K562 (cell line): ENCODE data around the gene RNF207. TPM values are rescaled to one million over a fixed set of nuclear protein-coding genes. Genes with fewer than 3 reads are reported as not detected.

ENCODE experiments used
- DDX20 ChIP-seq: fragments of 450-650 bp; IDR thresholded peaks from 2 replicates; pipeline ENCODE4 v1.6.1; 2016; ENCODE audit warnings: missing genetic modification characterization, low read depth, mild to moderate bottlenecking, missing compliant biosample characterization, moderate library complexity
- ESRRA ChIP-seq: fragments of 450-650 bp; IDR thresholded peaks from 2 replicates; pipeline ENCODE4 v1.6.1; 2014; ENCODE audit warnings: low read depth, mild to moderate bottlenecking, moderate library complexity, borderline replicate concordance
- FOXA1 ChIP-seq: fragments of 450-650 bp; IDR thresholded peaks from 2 replicates; pipeline ENCODE4 v1.6.1; 2016; ENCODE audit warnings: mild to moderate bottlenecking, borderline replicate concordance
- HCFC1 ChIP-seq: IDR thresholded peaks from 2 replicates; pipeline ENCODE4 v1.6.1; 2012; ENCODE audit warnings: low read depth, low read length, improper control_type of control experiment
- HEY1 ChIP-seq: fragments of 250-450 bp; sonication (Bioruptor Pico); IDR thresholded peaks from 2 replicates; pipeline ENCODE4 v1.5.0; 2020; ENCODE audit warnings: mild to moderate bottlenecking, moderate library complexity, borderline replicate concordance
- KHSRP ChIP-seq: fragments of 450-650 bp; IDR thresholded peaks from 2 replicates; pipeline ENCODE4 v1.6.1; 2017
- SMAD3 ChIP-seq: fragments of 450-650 bp; formaldehyde crosslinking; conservative IDR thresholded peaks from 2 replicates; pipeline ENCODE4 v1.4.0; 2020; ENCODE audit warnings: mild to moderate bottlenecking
- SOX6 ChIP-seq: fragments of 450-650 bp; IDR thresholded peaks from 2 replicates; pipeline ENCODE4 v1.6.1; 2014; ENCODE audit warnings: mild to moderate bottlenecking
- ZC3H8 ChIP-seq: fragments of 450-650 bp; IDR thresholded peaks from 2 replicates; pipeline ENCODE4 v1.6.1; 2017
- ZNF780A ChIP-seq: fragments of 250-450 bp; sonication (Bioruptor Pico); IDR thresholded peaks from 2 replicates; pipeline ENCODE4 v1.5.0; 2021; ENCODE audit warnings: mild to moderate bottlenecking
- polyA plus RNA-seq, 8 experiments: library from polyadenylated mRNA; depleted of rRNA in 4 of 8; stranded (reverse) in 5 of 8; unstranded in 3 of 8; fragments of >200 nt; fragmentation: Nextera tagmentation in 2 of 8; fragmentation: Illumina TruSeq in 1 of 8; extraction: Ambion mirVana in 2 of 8; extraction: Trizol in 1 of 8; gene quantifications; 2 replicates each; pipeline versions ENCODE4 v1.2.1 to v1.2.3, GENCODE V29; 2011 to 2014; ENCODE audit warnings: inconsistent platforms in 1 of 8, missing spikeins in 1 of 8
- total RNA-seq, 7 experiments: library from RNA; depleted of rRNA in 6 of 7; stranded (reverse); fragments of >200 nt in 6 of 7; fragmentation: Illumina TruSeq in 2 of 7; extraction: Trizol in 2 of 7; gene quantifications; 2 replicates each; pipeline versions ENCODE4 v1.2.1 to v1.2.3, GENCODE V29; 2011 to 2021; ENCODE audit warnings: low replicate concordance in 1 of 7
- TF ChIP-seq, protein P1 (sequence below): fragments of 250-450 bp; sonication (Bioruptor Pico); IDR thresholded peaks from 2 replicates; pipeline ENCODE4 v1.5.0; 2021; ENCODE audit warnings: mild to moderate bottlenecking, moderate library complexity
- TF ChIP-seq, protein P2 (sequence below): sonication (generic); formaldehyde crosslinking; IDR thresholded peaks from 2 replicates; pipeline ENCODE4 v1.8.0; 2023; ENCODE audit warnings: mild to moderate bottlenecking, missing genetic modification reagents
- TF ChIP-seq, protein P3 (sequence below): fragments of 250-450 bp; sonication (Bioruptor Pico); IDR thresholded peaks from 2 replicates; pipeline ENCODE4 v1.6.1; 2021; ENCODE audit warnings: mild to moderate bottlenecking
- TF ChIP-seq, protein P4 (sequence below): fragments of 450-650 bp; formaldehyde crosslinking; IDR thresholded peaks from 2 replicates; pipeline ENCODE4 v1.4.0; 2020; ENCODE audit warnings: mild to moderate bottlenecking, moderate library complexity
- TF ChIP-seq, protein P5 (sequence below), 2 experiments: fragments of 450-650 bp; conservative IDR thresholded peaks; 2 replicates each; pipeline ENCODE4 v1.6.1; 2017; ENCODE audit warnings: mild to moderate bottlenecking in 2 of 2, moderate library complexity in 2 of 2

Gene RNF207
- total and polyA plus RNA-seq, 9 of the 15 experiments (the other 6 are each of a cell fraction or from before 2014, with no cell fraction given): 2.7 to 30.6 (median 12.9) TPM

DNA sequence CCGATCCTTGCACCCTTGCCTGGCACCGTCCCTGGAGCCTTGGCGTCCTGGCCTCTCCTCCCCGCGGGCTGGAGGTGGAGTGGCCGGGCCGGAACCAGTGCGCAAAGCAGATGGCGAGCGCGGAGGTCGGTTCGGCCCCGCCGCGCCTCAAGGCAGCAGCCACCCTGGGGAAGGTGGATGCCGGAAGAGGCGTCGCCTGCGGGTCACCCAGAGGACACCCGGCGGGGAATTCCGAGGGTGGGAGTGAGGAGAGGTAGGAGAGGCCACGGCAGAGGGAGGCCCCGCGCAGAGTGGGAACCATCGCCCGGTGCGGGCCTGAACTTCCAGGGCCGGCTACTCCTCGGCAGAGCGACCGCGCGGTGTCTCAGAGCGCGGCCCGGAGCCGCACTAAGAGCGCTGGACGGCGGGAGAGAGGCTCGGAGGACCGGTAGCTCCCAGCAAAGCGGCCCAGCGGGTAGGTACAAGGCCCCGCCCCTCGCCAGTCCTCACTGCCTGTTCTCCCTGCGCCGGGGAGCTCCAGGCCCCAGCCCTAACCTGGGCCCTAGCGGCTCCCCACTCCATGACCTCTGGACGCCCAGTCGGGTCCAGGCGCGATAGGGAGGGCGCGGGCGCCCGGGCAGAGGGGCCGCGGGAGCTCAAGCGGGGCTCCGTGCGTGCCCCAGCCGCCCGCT is at the start of gene RNF207 (continued):
- TF ChIP-seq, protein P1, sequence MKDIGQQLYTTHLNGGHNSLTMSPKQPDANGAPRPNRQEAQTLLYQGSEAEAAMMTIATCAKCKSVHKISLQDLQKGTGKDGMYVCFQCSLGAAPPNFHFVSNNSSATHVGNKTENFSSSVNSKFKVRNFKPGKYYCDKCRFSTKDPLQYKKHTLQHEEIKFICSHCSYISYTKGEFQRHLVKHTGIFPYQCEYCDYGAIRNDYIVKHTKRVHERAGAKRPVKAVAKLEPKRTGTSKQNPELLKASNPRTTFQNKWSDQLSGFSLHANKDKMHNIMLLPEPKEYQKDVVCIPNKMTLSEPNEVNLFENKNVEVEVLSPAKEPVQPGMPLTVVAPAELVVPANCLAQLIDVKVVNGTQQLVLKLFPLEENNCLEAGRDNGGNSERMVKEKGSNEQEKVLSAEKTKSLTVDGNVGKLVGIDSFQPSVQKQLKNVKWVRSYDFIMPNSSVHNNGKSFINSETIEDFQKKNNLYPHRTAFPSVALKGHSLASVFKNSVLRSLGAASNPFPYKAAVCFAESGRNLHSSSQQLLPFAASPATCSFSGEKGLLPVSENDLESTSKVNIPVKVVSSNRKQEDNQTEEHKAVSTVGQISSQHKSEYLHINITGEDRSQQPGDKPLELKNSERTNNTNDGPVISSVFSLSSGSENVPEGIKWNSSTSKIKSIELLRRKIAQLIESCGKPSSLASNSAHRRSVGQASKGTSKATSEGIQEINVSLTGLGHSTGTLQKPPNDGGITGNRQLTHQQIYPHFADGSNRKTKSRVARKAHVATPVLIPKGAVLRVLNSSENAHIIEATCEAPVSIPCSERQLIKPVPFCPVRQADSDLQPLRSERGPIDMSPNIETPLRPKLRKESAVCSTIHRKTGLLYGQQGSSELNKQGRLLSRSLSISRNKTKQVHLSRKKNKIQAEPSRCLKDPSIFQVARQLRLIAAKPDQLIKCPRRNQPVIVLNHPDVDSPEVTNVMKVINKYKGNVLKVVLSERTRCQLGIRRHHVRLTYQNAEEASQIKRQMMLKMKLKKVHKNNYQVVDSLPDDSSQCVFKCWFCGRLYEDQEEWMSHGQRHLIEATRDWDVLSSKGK (CRISPR knock-in tag): no peak
- TF ChIP-seq ZNF780A (CRISPR knock-in tag) (no peak), FOXA1 (no peak), HCFC1 (no peak), SOX6 (no peak), DDX20 (tag) (no peak), ESRRA (peak; percentile 89), ZC3H8 (no peak), HEY1 (no peak), KHSRP (no peak), SMAD3 (no peak)
- TF ChIP-seq, protein P2, sequence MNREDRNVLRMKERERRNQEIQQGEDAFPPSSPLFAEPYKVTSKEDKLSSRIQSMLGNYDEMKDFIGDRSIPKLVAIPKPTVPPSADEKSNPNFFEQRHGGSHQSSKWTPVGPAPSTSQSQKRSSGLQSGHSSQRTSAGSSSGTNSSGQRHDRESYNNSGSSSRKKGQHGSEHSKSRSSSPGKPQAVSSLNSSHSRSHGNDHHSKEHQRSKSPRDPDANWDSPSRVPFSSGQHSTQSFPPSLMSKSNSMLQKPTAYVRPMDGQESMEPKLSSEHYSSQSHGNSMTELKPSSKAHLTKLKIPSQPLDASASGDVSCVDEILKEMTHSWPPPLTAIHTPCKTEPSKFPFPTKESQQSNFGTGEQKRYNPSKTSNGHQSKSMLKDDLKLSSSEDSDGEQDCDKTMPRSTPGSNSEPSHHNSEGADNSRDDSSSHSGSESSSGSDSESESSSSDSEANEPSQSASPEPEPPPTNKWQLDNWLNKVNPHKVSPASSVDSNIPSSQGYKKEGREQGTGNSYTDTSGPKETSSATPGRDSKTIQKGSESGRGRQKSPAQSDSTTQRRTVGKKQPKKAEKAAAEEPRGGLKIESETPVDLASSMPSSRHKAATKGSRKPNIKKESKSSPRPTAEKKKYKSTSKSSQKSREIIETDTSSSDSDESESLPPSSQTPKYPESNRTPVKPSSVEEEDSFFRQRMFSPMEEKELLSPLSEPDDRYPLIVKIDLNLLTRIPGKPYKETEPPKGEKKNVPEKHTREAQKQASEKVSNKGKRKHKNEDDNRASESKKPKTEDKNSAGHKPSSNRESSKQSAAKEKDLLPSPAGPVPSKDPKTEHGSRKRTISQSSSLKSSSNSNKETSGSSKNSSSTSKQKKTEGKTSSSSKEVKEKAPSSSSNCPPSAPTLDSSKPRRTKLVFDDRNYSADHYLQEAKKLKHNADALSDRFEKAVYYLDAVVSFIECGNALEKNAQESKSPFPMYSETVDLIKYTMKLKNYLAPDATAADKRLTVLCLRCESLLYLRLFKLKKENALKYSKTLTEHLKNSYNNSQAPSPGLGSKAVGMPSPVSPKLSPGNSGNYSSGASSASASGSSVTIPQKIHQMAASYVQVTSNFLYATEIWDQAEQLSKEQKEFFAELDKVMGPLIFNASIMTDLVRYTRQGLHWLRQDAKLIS (CRISPR knock-in tag): no peak
- TF ChIP-seq, protein P3, sequence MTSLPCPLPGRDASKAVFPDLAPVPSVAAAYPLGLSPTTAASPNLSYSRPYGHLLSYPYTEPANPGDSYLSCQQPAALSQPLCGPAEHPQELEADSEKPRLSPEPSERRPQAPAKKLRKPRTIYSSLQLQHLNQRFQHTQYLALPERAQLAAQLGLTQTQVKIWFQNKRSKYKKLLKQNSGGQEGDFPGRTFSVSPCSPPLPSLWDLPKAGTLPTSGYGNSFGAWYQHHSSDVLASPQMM: no peak
- TF ChIP-seq, protein P4, sequence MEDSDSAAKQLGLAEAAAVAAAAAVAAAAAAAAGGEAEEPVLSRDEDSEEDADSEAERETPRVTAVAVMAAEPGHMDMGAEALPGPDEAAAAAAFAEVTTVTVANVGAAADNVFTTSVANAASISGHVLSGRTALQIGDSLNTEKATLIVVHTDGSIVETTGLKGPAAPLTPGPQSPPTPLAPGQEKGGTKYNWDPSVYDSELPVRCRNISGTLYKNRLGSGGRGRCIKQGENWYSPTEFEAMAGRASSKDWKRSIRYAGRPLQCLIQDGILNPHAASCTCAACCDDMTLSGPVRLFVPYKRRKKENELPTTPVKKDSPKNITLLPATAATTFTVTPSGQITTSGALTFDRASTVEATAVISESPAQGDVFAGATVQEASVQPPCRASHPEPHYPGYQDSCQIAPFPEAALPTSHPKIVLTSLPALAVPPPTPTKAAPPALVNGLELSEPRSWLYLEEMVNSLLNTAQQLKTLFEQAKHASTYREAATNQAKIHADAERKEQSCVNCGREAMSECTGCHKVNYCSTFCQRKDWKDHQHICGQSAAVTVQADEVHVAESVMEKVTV: no peak
- TF ChIP-seq, protein P5, sequence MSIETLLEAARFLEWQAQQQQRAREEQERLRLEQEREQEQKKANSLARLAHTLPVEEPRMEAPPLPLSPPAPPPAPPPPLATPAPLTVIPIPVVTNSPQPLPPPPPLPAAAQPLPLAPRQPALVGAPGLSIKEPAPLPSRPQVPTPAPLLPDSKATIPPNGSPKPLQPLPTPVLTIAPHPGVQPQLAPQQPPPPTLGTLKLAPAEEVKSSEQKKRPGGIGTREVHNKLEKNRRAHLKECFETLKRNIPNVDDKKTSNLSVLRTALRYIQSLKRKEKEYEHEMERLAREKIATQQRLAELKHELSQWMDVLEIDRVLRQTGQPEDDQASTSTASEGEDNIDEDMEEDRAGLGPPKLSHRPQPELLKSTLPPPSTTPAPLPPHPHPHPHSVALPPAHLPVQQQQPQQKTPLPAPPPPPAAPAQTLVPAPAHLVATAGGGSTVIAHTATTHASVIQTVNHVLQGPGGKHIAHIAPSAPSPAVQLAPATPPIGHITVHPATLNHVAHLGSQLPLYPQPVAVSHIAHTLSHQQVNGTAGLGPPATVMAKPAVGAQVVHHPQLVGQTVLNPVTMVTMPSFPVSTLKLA (conservative IDR thresholded peaks at IDR 0.05): no peak; a peak in 1 of 4 replicates
